Testis (tissue), 3 donors: Measurements from ENCODE around the gene FAM222A. TPM values are rescaled to one million over a fixed set of nuclear protein-coding genes. Genes with fewer than 3 reads are reported as not detected.

Experiments used
- DNase-seq: peaks from one replicate; pipeline ENCODE4 v3.0.0-alpha.2; 2019
- H3K27ac ChIP-seq, 2 donors: fragments of 200-600 bp; sonication (generic); one replicate each; pipeline ENCODE4 v1.5.1; 2019
- H3K27me3 ChIP-seq: fragments of 200-600 bp; sonication (generic); one replicate; pipeline ENCODE4 v1.5.1; 2019
- H3K36me3 ChIP-seq: fragments of 200-600 bp; sonication (generic); one replicate; pipeline ENCODE4 v1.5.1; 2017; ENCODE audit warnings: low read depth; ENCODE audit errors: missing control alignments
- H3K4me1 ChIP-seq: fragments of 200-600 bp; sonication (generic); one replicate; pipeline ENCODE4 v1.5.1; 2019
- H3K4me3 ChIP-seq, 2 donors: fragments of 200-600 bp; sonication (generic); one replicate each; pipeline ENCODE4 v1.5.1; 2017 to 2019
- H3K9me3 ChIP-seq: fragments of 200-600 bp; sonication (generic); one replicate; pipeline ENCODE4 v1.5.1; 2017
- POLR2A ChIP-seq: fragments of 450-650 bp; IDR thresholded peaks from one replicate; pipeline ENCODE4 v1.6.1; 2017; ENCODE audit warnings: antibody characterized with exemption, mild to moderate bottlenecking, moderate library complexity
- WGBS, 2 donors: methylation state at CpG; one replicate each; pipeline ENCODE4 v1.1.5; 2018; 5-methylcytosine and 5-hydroxymethylcytosine counted together
- intact Hi-C: fragments of 100-400 bp; cut with DNase I; formaldehyde crosslinking; loops from one replicate; pipeline ENCODE4 v1.15.1; 2023; ENCODE audit warnings: low total_unique reads
- polyA plus RNA-seq: library from polyadenylated mRNA; stranded (reverse); fragments of 350-450 nt; fragmentation: Illumina TruSeq; extraction: RNeasy Lipid Tissue Mini Kit (QIAGEN cat#74804); gene quantifications from one replicate; pipeline ENCODE4 v1.2.3, GENCODE V29; 2014; ENCODE audit warnings: low read depth, low replicate concordance; ENCODE audit not compliant: insufficient read depth
- total RNA-seq, 2 donors: library from RNA; depleted of rRNA; stranded (reverse); fragments of >200 nt; gene quantifications; one replicate each; pipeline ENCODE4 v1.2.3, GENCODE V29; 2016
- TF ChIP-seq, protein P1 (sequence below), 3 experiments: fragments of 450-650 bp in 2 of 3; fragments of 200-600 bp in 1 of 3; sonication (generic) in 1 of 3; IDR thresholded peaks; one replicate each; pipeline ENCODE4 v1.5.1; 2016 to 2019; ENCODE audit warnings: antibody characterized with exemption in 3 of 3, mild to moderate bottlenecking in 2 of 3, moderate library complexity in 1 of 3

Gene FAM222A
- total and polyA plus RNA-seq, 3 donors from 2014 or later = 34.5 to 78.6 (median 75.7) TPM

- no peak for DNase-seq
- H3K9me3 ChIP-seq = no peaks in the 10 kb centered on the region
- no peaks in the 10 kb centered on the region for H3K27me3 ChIP-seq
- no peaks in the 10 kb centered on the region for H3K4me1 ChIP-seq
- intact Hi-C loops = no loop called here
- 74 to 80% methylated on average over 5 of the region's 5 CpGs for WGBS, 2 donors
- no peaks in the 10 kb centered on the region for H3K36me3 ChIP-seq
- H3K4me3 ChIP-seq = no peak overlapping the region
- H3K27ac ChIP-seq = no peak overlapping the region
- no peak for TF ChIP-seq POLR2A
- TF ChIP-seq, protein P1, sequence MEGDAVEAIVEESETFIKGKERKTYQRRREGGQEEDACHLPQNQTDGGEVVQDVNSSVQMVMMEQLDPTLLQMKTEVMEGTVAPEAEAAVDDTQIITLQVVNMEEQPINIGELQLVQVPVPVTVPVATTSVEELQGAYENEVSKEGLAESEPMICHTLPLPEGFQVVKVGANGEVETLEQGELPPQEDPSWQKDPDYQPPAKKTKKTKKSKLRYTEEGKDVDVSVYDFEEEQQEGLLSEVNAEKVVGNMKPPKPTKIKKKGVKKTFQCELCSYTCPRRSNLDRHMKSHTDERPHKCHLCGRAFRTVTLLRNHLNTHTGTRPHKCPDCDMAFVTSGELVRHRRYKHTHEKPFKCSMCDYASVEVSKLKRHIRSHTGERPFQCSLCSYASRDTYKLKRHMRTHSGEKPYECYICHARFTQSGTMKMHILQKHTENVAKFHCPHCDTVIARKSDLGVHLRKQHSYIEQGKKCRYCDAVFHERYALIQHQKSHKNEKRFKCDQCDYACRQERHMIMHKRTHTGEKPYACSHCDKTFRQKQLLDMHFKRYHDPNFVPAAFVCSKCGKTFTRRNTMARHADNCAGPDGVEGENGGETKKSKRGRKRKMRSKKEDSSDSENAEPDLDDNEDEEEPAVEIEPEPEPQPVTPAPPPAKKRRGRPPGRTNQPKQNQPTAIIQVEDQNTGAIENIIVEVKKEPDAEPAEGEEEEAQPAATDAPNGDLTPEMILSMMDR (IDR thresholded peaks at IDR 0.05) = no peak
Measured at GRCh38 chr12:109811624-109811995, 98.0 kb downstream of the FAM222A start.

DNA sequence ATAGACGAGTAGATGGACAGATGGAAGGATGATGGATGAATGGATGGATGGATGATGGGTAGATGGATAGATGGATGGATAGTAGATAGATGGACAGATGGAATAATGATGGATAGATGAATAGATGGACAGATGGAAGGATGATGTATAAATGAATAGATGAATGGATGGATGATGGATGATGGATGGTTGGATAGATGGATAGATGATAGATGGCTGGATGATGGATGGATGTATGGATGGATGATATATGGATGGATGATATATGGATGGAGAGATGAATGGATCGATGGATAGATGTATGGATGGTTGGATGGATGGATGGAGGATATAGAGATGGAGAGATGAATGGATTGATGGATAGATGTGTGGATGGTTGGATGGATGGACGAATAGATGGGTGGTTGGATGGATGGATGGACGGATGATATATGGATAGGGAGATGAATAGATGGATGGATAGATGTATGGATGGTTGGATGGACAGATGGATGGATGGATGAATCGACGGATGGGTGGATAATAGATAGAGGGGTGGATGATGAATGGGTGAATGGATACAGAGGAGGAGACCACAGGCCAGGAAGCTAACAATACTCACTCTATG lies 100.3 kb downstream of the FAM222A start:
- Histone ChIP-seq H3K4me3 (no peak overlapping the region), H3K27ac (no peak overlapping the region), H3K27me3 (no peaks in the 10 kb centered on the region), H3K4me1 (no peaks in the 10 kb centered on the region), H3K36me3 (no peaks in the 10 kb centered on the region), H3K9me3 (no peaks in the 10 kb centered on the region)
- 89 to 91% methylated on average over 6 of the region's 6 CpGs for WGBS, 2 donors
- no peak for TF ChIP-seq POLR2A
- TF ChIP-seq, protein P1 (IDR thresholded peaks at IDR 0.05) = no peak
- intact Hi-C loops = no loop called here
- DNase-seq = no peak

- no peak for TF ChIP-seq POLR2A
- TF ChIP-seq, protein P1 (IDR thresholded peaks at IDR 0.05) = no peak
- 77 to 90% methylated on average over 12 to 18 of the region's 20 CpGs for WGBS, 2 donors
- H3K27me3 ChIP-seq = no peaks in the 10 kb centered on the region
- no peaks in the 10 kb centered on the region for H3K36me3 ChIP-seq
- no peaks in the 10 kb centered on the region for H3K4me1 ChIP-seq
- intact Hi-C loops = no loop called here
- no peak overlapping the region for H3K27ac ChIP-seq
- no peaks in the 10 kb centered on the region for H3K9me3 ChIP-seq
- H3K4me3 ChIP-seq = no peak overlapping the region
- DNase-seq = no peak
Measured at GRCh38 chr12:109814600-109815150, 101.0 kb downstream of the FAM222A start.

DNA sequence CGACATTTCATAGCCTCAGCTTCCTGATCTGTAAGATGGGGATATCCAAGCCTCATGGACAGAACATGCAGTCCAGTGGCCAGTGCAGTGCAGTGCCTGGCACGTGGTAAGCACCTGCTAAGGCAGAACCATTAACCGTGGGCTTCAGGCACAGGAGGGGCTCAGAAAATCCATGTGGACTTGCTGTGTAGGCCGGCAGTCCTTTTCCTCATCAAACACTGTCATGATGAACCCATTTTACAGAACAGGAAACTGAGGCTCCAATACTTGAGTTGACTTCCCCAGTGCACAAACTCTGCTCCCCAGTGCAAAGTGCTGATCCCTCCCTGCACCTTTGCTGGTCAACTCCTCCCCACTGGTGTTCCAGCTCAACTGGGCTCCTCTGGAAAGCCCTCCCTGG lies 101.6 kb downstream of the FAM222A start:
- H3K27me3 ChIP-seq = no peaks in the 10 kb centered on the region
- TF ChIP-seq POLR2A = no peak
- TF ChIP-seq, protein P1 (IDR thresholded peaks at IDR 0.05) = no peak

More for the DNA sequence above, 101.6 kb downstream of the FAM222A start:
- Histone ChIP-seq H3K27ac (no peak overlapping the region), H3K4me3 (no peak overlapping the region), H3K4me1 (no peaks in the 10 kb centered on the region), H3K36me3 (no peaks in the 10 kb centered on the region), H3K9me3 (no peaks in the 10 kb centered on the region)
- no peak for DNase-seq
- intact Hi-C loops = no loop called here
- 79 to 91% methylated on average over 3 to 4 of the region's 4 CpGs for WGBS, 2 donors
